ENCODE measurements around the gene CCT8. TPM values are rescaled to one million over a fixed set of nuclear protein-coding genes. Genes with fewer than 3 reads are reported as not detected.

The CCT8 gene
- total RNA-seq, 1 experiment from 2014 or later, result 335 TPM

- no peak for TF ChIP-seq ZNF317 (CRISPR knock-in tag; IDR thresholded peaks at IDR 0.05; ENCODE audit: borderline replicate concordance, low read depth)
- TF ChIP-seq NFE2L1 (CRISPR knock-in tag; IDR thresholded peaks at IDR 0.05), result no peak
- TF ChIP-seq, protein P1, sequence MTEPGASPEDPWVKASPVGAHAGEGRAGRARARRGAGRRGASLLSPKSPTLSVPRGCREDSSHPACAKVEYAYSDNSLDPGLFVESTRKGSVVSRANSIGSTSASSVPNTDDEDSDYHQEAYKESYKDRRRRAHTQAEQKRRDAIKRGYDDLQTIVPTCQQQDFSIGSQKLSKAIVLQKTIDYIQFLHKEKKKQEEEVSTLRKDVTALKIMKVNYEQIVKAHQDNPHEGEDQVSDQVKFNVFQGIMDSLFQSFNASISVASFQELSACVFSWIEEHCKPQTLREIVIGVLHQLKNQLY (CRISPR knock-in tag; IDR thresholded peaks at IDR 0.05), result no peak
- TF ChIP-seq, protein P2, sequence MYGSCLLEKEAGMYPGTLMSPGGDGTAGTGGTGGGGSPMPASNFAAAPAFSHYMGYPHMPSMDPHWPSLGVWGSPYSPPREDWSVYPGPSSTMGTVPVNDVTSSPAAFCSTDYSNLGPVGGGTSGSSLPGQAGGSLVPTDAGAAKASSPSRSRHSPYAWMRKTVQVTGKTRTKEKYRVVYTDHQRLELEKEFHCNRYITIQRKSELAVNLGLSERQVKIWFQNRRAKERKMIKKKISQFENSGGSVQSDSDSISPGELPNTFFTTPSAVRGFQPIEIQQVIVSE (CRISPR knock-in tag; IDR thresholded peaks at IDR 0.05; ENCODE audit: borderline replicate concordance), result no peak
These were observed 18.9 kb upstream of the CCT8 start (continued) for GRCh38 chr21:29092102-29092959.

- Mint-ChIP-seq H3K9me3 (no peaks in the 10 kb centered on the region), H3K36me3 (no peaks in the 10 kb centered on the region)
- POLR2A ChIA-PET, result no interaction called here
These were observed 17.6 kb upstream of the CCT8 start for GRCh38 chr21:29091033-29091432.

More at GRCh38 chr21:29091033-29091432, 17.6 kb upstream of the CCT8 start:
- ATAC-seq (no peak), DNase-seq (ENCODE audit: low spot score) (no peak)
- Mint-ChIP-seq H3K4me1 (peaks cover 6% of the 10 kb centered on the region), H3K4me3 (no peak overlapping the region), H3K27ac (no peak overlapping the region), H3K27me3 (ENCODE audit: low read depth) (peaks cover 12% of the 10 kb centered on the region)
- TF ChIP-seq, protein P3, sequence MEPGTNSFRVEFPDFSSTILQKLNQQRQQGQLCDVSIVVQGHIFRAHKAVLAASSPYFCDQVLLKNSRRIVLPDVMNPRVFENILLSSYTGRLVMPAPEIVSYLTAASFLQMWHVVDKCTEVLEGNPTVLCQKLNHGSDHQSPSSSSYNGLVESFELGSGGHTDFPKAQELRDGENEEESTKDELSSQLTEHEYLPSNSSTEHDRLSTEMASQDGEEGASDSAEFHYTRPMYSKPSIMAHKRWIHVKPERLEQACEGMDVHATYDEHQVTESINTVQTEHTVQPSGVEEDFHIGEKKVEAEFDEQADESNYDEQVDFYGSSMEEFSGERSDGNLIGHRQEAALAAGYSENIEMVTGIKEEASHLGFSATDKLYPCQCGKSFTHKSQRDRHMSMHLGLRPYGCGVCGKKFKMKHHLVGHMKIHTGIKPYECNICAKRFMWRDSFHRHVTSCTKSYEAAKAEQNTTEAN (CRISPR knock-in tag; IDR thresholded peaks at IDR 0.05), result no peak
- TF ChIP-seq ZNF512 (CRISPR knock-in tag; IDR thresholded peaks at IDR 0.05; ENCODE audit: borderline replicate concordance) (no peak), HMGA2 (CRISPR knock-in tag; IDR thresholded peaks at IDR 0.05) (no peak), RELA (CRISPR knock-in tag; IDR thresholded peaks at IDR 0.05; ENCODE audit: borderline replicate concordance) (no peak), ATF3 (CRISPR knock-in tag; conservative IDR thresholded peaks at IDR 0.05) (no peak), IRF1 (CRISPR knock-in tag; IDR thresholded peaks at IDR 0.05) (no peak), GTF2I (CRISPR knock-in tag; conservative IDR thresholded peaks at IDR 0.05) (no peak), ATF2 (CRISPR knock-in tag; IDR thresholded peaks at IDR 0.05; ENCODE audit: borderline replicate concordance, low read depth) (no peak), ZNF396 (CRISPR knock-in tag; IDR thresholded peaks at IDR 0.05; ENCODE audit: borderline replicate concordance) (no peak), ELF4 (CRISPR knock-in tag; IDR thresholded peaks at IDR 0.05; ENCODE audit: low read depth) (no peak), CREM (CRISPR knock-in tag; IDR thresholded peaks at IDR 0.05) (no peak), SP1 (CRISPR knock-in tag; conservative IDR thresholded peaks at IDR 0.05) (no peak), JUN (CRISPR knock-in tag; IDR thresholded peaks at IDR 0.05) (no peak), ATF6 (CRISPR knock-in tag; IDR thresholded peaks at IDR 0.05) (no peak), TCF7 (CRISPR knock-in tag; IDR thresholded peaks at IDR 0.05; ENCODE audit: low read depth) (no peak)
- TF ChIP-seq, protein P4, sequence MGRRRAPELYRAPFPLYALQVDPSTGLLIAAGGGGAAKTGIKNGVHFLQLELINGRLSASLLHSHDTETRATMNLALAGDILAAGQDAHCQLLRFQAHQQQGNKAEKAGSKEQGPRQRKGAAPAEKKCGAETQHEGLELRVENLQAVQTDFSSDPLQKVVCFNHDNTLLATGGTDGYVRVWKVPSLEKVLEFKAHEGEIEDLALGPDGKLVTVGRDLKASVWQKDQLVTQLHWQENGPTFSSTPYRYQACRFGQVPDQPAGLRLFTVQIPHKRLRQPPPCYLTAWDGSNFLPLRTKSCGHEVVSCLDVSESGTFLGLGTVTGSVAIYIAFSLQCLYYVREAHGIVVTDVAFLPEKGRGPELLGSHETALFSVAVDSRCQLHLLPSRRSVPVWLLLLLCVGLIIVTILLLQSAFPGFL (CRISPR knock-in tag; IDR thresholded peaks at IDR 0.05; ENCODE audit: borderline replicate concordance), result no peak
- CTCF ChIA-PET, result interaction anchor here (0.6 to 2.1 kb wide), 4 partner anchors 21 to 396 kb away, joined by 3 to 8 read pairs (median 4); no protein-coding TSS in a partner anchor

All from WTC11 (cell line).